ENCODE results near the gene CCDC170. TPM values are rescaled to one million over a fixed set of nuclear protein-coding genes. Genes with fewer than 3 reads are reported as not detected.
"Not testable (repeated sequence)": the region's sequence is repeated elsewhere in the genome, so short reads cannot be mapped to it uniquely, and the experiment has no call there.

Gene CCDC170
- 0.20 to 0.67 TPM (median 0.60 TPM) in 3 replicates for total RNA-seq
- long read RNA-seq, partial matches to known transcripts = 0 of 1 reads
- long read RNA-seq, other reads (novel, unspliced or antisense) = 1 of 1 reads

GRCh38 chr6:151493804-151494234, at the start of gene CCDC170:
Gene CCDC170, plus strand, starts transcription at chr6:151494017. Its CDS starts 112 bp downstream, at chr6:151494129.
- peak within 1 kb of the TSS; percentile 74 for H3K27ac Mint-ChIP-seq (ENCODE audit: unreplicated experiment)
- no peaks in the 10 kb centered on the region for H3K9me3 Mint-ChIP-seq (ENCODE audit: low read depth)
- H3K27me3 Mint-ChIP-seq (ENCODE audit: low read depth) = peaks cover 4% of the 10 kb centered on the region
- peaks cover 18% of the 10 kb centered on the region for H3K4me1 Mint-ChIP-seq (ENCODE audit: low read depth)
- H3K36me3 Mint-ChIP-seq (ENCODE audit: low read depth) = no peaks in the 10 kb centered on the region
- DNase-seq (ENCODE audit: low spot score) = no peak
- peak within 1 kb of the TSS; percentile 76 for H3K4me3 Mint-ChIP-seq (ENCODE audit: unreplicated experiment)
- no peak for TF ChIP-seq CTCF (IDR thresholded peaks at IDR 0.05)

GRCh38 chr6:151445482-151445881, 48.3 kb upstream of the CCDC170 start:
- no peaks in the 10 kb centered on the region for H3K27me3 Mint-ChIP-seq (ENCODE audit: low read depth)
- H3K27ac Mint-ChIP-seq (ENCODE audit: unreplicated experiment) = peak overlapping the region; percentile 98
- H3K4me1 Mint-ChIP-seq (ENCODE audit: low read depth) = peaks cover 70% of the 10 kb centered on the region
- H3K9me3 Mint-ChIP-seq (ENCODE audit: low read depth) = no peaks in the 10 kb centered on the region
- TF ChIP-seq CTCF (IDR thresholded peaks at IDR 0.05) = no peak
- DNase-seq (ENCODE audit: low spot score) = no peak
- peaks cover 6% of the 10 kb centered on the region for H3K36me3 Mint-ChIP-seq (ENCODE audit: low read depth)
- H3K4me3 Mint-ChIP-seq (ENCODE audit: unreplicated experiment) = no peak overlapping the region

- H3K36me3 Mint-ChIP-seq (ENCODE audit: low read depth) = peaks cover 4% of the 10 kb centered on the region
These were observed 46.6 kb upstream of the CCDC170 start for GRCh38 chr6:151447237-151447636.

GRCh38 chr6:151448623-151449022, 45.2 kb upstream of the CCDC170 start:
- TF ChIP-seq CTCF (IDR thresholded peaks at IDR 0.05) = peak; percentile 34
- Mint-ChIP-seq H3K4me1 (ENCODE audit: low read depth) (peaks cover 67% of the 10 kb centered on the region), H3K27ac (ENCODE audit: unreplicated experiment) (peak overlapping the region; percentile 98), H3K4me3 (ENCODE audit: unreplicated experiment) (no peak overlapping the region), H3K36me3 (ENCODE audit: low read depth) (peaks cover 3% of the 10 kb centered on the region), H3K27me3 (ENCODE audit: low read depth) (no peaks in the 10 kb centered on the region), H3K9me3 (ENCODE audit: low read depth) (no peaks in the 10 kb centered on the region)
- no peak for DNase-seq (ENCODE audit: low spot score)

More at GRCh38 chr6:151447237-151447636, 46.6 kb upstream of the CCDC170 start:
- no peaks in the 10 kb centered on the region for H3K27me3 Mint-ChIP-seq (ENCODE audit: low read depth)
- no peak for DNase-seq (ENCODE audit: low spot score)
- TF ChIP-seq CTCF (IDR thresholded peaks at IDR 0.05) = no peak
- H3K4me3 Mint-ChIP-seq (ENCODE audit: unreplicated experiment) = no peak overlapping the region
- no peaks in the 10 kb centered on the region for H3K9me3 Mint-ChIP-seq (ENCODE audit: low read depth)
- peak overlapping the region; percentile 98 for H3K27ac Mint-ChIP-seq (ENCODE audit: unreplicated experiment)
- H3K4me1 Mint-ChIP-seq (ENCODE audit: low read depth) = peaks cover 66% of the 10 kb centered on the region

- DNase-seq (ENCODE audit: low spot score); H3K36me3 Mint-ChIP-seq (ENCODE audit: low read depth); H3K9me3 Mint-ChIP-seq (ENCODE audit: low read depth); H3K27me3 Mint-ChIP-seq (ENCODE audit: low read depth): not testable (repeated sequence)
- Mint-ChIP-seq H3K4me1 (ENCODE audit: low read depth) (peaks cover 60% of the 10 kb centered on the region), H3K4me3 (ENCODE audit: unreplicated experiment) (peak overlapping the region; percentile 94), H3K27ac (ENCODE audit: unreplicated experiment) (peak overlapping the region; percentile 96)
These were observed 42.9 kb upstream of the CCDC170 start for GRCh38 chr6:151450928-151451327.

- Mint-ChIP-seq H3K36me3 (ENCODE audit: low read depth) (peaks cover 2% of the 10 kb centered on the region), H3K27me3 (ENCODE audit: low read depth) (no peaks in the 10 kb centered on the region), H3K27ac (ENCODE audit: unreplicated experiment) (peak overlapping the region; percentile 96), H3K4me1 (ENCODE audit: low read depth) (peaks cover 58% of the 10 kb centered on the region), H3K4me3 (ENCODE audit: unreplicated experiment) (peak overlapping the region; percentile 94), H3K9me3 (ENCODE audit: low read depth) (no peaks in the 10 kb centered on the region)
- no peak for DNase-seq (ENCODE audit: low spot score)
- no peak for TF ChIP-seq CTCF (IDR thresholded peaks at IDR 0.05)
These were observed 42.3 kb upstream of the CCDC170 start for GRCh38 chr6:151451417-151451949.
